ENCODE results near the gene GABPB1. TPM values are rescaled to one million over a fixed set of nuclear protein-coding genes. Genes with fewer than 3 reads are reported as not detected.

The GABPB1 gene
- total RNA-seq, 1 experiment from 2014 or later: 45.0 TPM

- no peak overlapping the region for H3T11ph ChIP-seq (ENCODE audit: low read length)
- H2BK15ac ChIP-seq (ENCODE audit: low read depth, low read length): no peak overlapping the region
- H4K8ac ChIP-seq (replicated peaks; ENCODE audit: insufficient read length, low read depth, low read length): no peak overlapping the region
- no peaks in the 10 kb centered on the region for H3K23me2 ChIP-seq (ENCODE audit: insufficient read length, low read depth, low read length, poor library complexity, severe bottlenecking)
- no peak overlapping the region for H3K56ac ChIP-seq (ENCODE audit: insufficient read length, low read depth, low read length)
- no peak overlapping the region for H3K18ac ChIP-seq (ENCODE audit: insufficient read length, low read depth, low read length)
- no peaks in the 10 kb centered on the region for H3K79me2 ChIP-seq (ENCODE audit: insufficient read depth, low read length)
- Mint-ChIP-seq H3K27me3 (ENCODE audit: low read depth) (no peaks in the 10 kb centered on the region), H3K36me3 (ENCODE audit: insufficient read depth in 1 of 3, low read depth in 3 of 3) (no peaks in the 10 kb centered on the region; a peak in 1 of 7 replicates), H3K27ac (0 out of 7 replicates have a peak overlapping the region, but pooled peaks of 1 of the 3 experiments have one; percentile 24), H3K9me3 (no peaks in the 10 kb centered on the region), H3K4me1 (0 out of 4 replicates have a peak, but pooled peaks cover 0 to 3% of the 10 kb centered on the region in 2 experiments), H3K4me3 (no peak overlapping the region)
- no peaks in the 10 kb centered on the region for H3K79me1 ChIP-seq (ENCODE audit: insufficient read depth, low read depth, low read length, poor library complexity, severe bottlenecking)
- DNase-seq: no peak
- no peaks in the 10 kb centered on the region for H3K4me1 ChIP-seq (ENCODE audit: insufficient read depth, low read length)
- no peak overlapping the region for H2AFZ ChIP-seq (ENCODE audit: low read length)
- no peak overlapping the region for H2BK120ac ChIP-seq (ENCODE audit: low read depth, low read length, poor library complexity, severe bottlenecking)
- no peak overlapping the region for H3K27ac ChIP-seq (ENCODE audit: insufficient read length, low read depth, low read length)
- H2BK20ac ChIP-seq (ENCODE audit: low read depth, low read length, poor library complexity, severe bottlenecking): no peak overlapping the region
- H2BK5ac ChIP-seq (ENCODE audit: insufficient read length, low read length): no peak overlapping the region
- no peak overlapping the region for H2AK5ac ChIP-seq (ENCODE audit: insufficient read length, low read length)
- H3K23ac ChIP-seq (ENCODE audit: insufficient read length, low read depth, low read length): no peak overlapping the region
- H4K20me1 ChIP-seq (ENCODE audit: control insufficient read depth, insufficient read depth, insufficient read length): no peaks in the 10 kb centered on the region
- H3K27me3 ChIP-seq (ENCODE audit: insufficient read depth, low read length): no peaks in the 10 kb centered on the region
- no peak for TF ChIP-seq CTCF (conservative IDR thresholded peaks at IDR 0.05)
- H3K9me3 ChIP-seq (ENCODE audit: control insufficient read depth, low read depth, low read length): no peaks in the 10 kb centered on the region
- no peak overlapping the region for H3K4ac ChIP-seq (ENCODE audit: low read depth, low read length)
- H3K4me2 ChIP-seq (ENCODE audit: insufficient read depth, insufficient read length, low read length): no peak overlapping the region
- H3K9ac ChIP-seq (ENCODE audit: extremely low read depth, insufficient read length, low read length): no peak overlapping the region
- no peak overlapping the region for H3K14ac ChIP-seq (ENCODE audit: insufficient read depth, low read length)
- H2BK12ac ChIP-seq (ENCODE audit: insufficient read length, low read depth, low read length): no peak overlapping the region
- H4K91ac ChIP-seq (ENCODE audit: insufficient read length, low read depth, low read length): no peak overlapping the region
- WGBS (ENCODE audit: extremely low coverage, insufficient read length, low lambda C conversion rate): no CpG with 5 or more reads among the region's 1 CpG
- no peak overlapping the region for H4K5ac ChIP-seq (ENCODE audit: insufficient read length, low read depth, low read length)
Measured at GRCh38 chr15:50277370-50277769, 77.6 kb downstream of the GABPB1 start.
